Tibial nerve (tissue), 3 donors: ENCODE measurements around the gene LSR.
A peak's percentile ranks its signal among the peaks of the same experiment; 100 is the strongest.

ENCODE experiments used
- POLR2A ChIP-seq, 2 donors: fragments of 450-650 bp; IDR thresholded peaks; one replicate each; pipeline ENCODE4 v1.6.1; 2017; ENCODE audit warnings: antibody characterized with exemption in 2 of 2, mild to moderate bottlenecking in 2 of 2, moderate library complexity in 2 of 2
- TF ChIP-seq, protein P1 (sequence below), 5 experiments: fragments of 200-600 bp in 3 of 5; fragments of 450-650 bp in 2 of 5; sonication (generic) in 3 of 5; IDR thresholded peaks; one replicate each; pipeline ENCODE4 v1.5.1; 2016 to 2019; ENCODE audit warnings: antibody characterized with exemption in 5 of 5, mild to moderate bottlenecking in 3 of 5, moderate library complexity in 2 of 5

DNA sequence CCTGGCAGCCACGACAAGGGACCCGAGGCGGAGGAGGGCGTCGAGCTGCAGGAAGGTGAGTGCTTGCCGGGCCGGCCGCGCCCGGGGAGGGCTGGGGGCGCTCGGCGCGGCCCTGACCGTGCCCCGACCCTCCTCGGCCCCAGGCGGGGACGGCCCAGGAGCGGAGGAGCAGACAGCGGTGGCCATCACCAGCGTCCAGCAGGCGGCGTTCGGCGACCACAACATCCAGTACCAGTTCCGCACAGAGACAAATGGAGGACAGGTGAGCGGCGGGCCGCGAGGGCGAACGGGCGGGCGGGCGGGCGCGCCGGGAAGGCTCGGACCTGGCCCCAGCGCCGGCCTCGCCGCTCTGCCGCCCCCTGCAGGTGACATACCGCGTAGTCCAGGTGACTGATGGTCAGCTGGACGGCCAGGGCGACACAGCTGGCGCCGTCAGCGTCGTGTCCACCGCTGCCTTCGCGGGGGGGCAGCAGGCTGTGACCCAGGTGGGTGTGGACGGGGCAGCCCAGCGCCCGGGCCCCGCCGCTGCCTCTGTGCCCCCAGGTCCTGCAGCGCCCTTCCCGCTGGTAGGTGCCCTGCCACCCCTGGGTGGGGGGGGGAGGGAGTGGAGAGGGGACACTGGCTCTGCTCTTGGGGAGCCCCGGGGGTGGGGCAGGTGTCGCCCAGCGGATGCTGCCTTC lies 20.8 kb downstream of the LSR start:
- TF ChIP-seq, protein P1, sequence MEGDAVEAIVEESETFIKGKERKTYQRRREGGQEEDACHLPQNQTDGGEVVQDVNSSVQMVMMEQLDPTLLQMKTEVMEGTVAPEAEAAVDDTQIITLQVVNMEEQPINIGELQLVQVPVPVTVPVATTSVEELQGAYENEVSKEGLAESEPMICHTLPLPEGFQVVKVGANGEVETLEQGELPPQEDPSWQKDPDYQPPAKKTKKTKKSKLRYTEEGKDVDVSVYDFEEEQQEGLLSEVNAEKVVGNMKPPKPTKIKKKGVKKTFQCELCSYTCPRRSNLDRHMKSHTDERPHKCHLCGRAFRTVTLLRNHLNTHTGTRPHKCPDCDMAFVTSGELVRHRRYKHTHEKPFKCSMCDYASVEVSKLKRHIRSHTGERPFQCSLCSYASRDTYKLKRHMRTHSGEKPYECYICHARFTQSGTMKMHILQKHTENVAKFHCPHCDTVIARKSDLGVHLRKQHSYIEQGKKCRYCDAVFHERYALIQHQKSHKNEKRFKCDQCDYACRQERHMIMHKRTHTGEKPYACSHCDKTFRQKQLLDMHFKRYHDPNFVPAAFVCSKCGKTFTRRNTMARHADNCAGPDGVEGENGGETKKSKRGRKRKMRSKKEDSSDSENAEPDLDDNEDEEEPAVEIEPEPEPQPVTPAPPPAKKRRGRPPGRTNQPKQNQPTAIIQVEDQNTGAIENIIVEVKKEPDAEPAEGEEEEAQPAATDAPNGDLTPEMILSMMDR (IDR thresholded peaks at IDR 0.05), result peak; percentile 72 to 88 (median 84)
- no peak for TF ChIP-seq POLR2A (IDR thresholded peaks at IDR 0.05)
